UCSD-AML1 (cell line): ENCODE data around the gene CPNE8.

Source experiments
- DNase-seq: peaks from one replicate; lab custom pipeline; 2025; ENCODE audit not compliant: unreplicated experiment; lab: John Stamatoyannopoulos, UW

The CPNE8 gene

GRCh38 chr12:38905480-38906351 is at the start of gene CPNE8:
CPNE8 (minus strand) TSS chr12:38905591; CDS start chr12:38905534, 57 bp downstream.
- DNase-seq: peak; percentile 78

- DNase-seq: no peak
Observed at GRCh38 chr12:38954238-38954873, 49.0 kb upstream of the CPNE8 start.

GRCh38 chr12:38949363-38949762 is 44.0 kb upstream of the CPNE8 start:
- DNase-seq: no peak

GRCh38 chr12:38934686-38935085 is 29.3 kb upstream of the CPNE8 start:
- no peak for DNase-seq

- no peak for DNase-seq
Observed at GRCh38 chr12:38934078-38934584, 28.7 kb upstream of the CPNE8 start.

GRCh38 chr12:38932320-38932719 is 26.9 kb upstream of the CPNE8 start:
- no peak for DNase-seq

GRCh38 chr12:38931461-38931860 is 26.1 kb upstream of the CPNE8 start:
- DNase-seq: no peak

GRCh38 chr12:38930990-38931389 is 25.6 kb upstream of the CPNE8 start:
- DNase-seq: no peak

GRCh38 chr12:38926501-38926900 is 21.1 kb upstream of the CPNE8 start:
- DNase-seq: no peak

- peak; percentile 13 for DNase-seq
Observed at GRCh38 chr12:38921025-38921677, 15.8 kb upstream of the CPNE8 start.

- DNase-seq: no peak
Observed at GRCh38 chr12:38919191-38919590, 13.8 kb upstream of the CPNE8 start.

GRCh38 chr12:38915429-38916182 is 10.2 kb upstream of the CPNE8 start:
- DNase-seq: no peak

- no peak for DNase-seq
Observed at GRCh38 chr12:38912116-38912515, 6.7 kb upstream of the CPNE8 start.

GRCh38 chr12:38911611-38912010 is 6.2 kb upstream of the CPNE8 start:
- no peak for DNase-seq

- DNase-seq: no peak
Observed at GRCh38 chr12:38907201-38907923, 2.0 kb upstream of the CPNE8 start.

GRCh38 chr12:38906482-38907200 is 1.2 kb upstream of the CPNE8 start:
- DNase-seq: peak; percentile 88

- DNase-seq: peak; percentile 83
Observed at GRCh38 chr12:38904537-38905479, 583 bp downstream of the CPNE8 start.

- DNase-seq: no peak
Observed at GRCh38 chr12:38903596-38903995, 1.8 kb downstream of the CPNE8 start.
